NT2/D1 (cell line): Measurements from ENCODE around the gene BGN.

Source experiments
- SUZ12 ChIP-seq: IDR thresholded peaks from 2 replicates; pipeline ENCODE4 v1.6.1; 2011; ENCODE audit not compliant: insufficient read length, insufficient read depth; ENCODE audit errors: extremely low read depth
- YY1 ChIP-seq: IDR thresholded peaks from 2 replicates; pipeline ENCODE4 v1.6.1; 2011; ENCODE audit not compliant: insufficient read length, insufficient read depth
- ZNF274 ChIP-seq: IDR thresholded peaks from 2 replicates; pipeline ENCODE4 v1.6.1; 2011; ENCODE audit warnings: mild to moderate bottlenecking, low read depth, low read length

DNA sequence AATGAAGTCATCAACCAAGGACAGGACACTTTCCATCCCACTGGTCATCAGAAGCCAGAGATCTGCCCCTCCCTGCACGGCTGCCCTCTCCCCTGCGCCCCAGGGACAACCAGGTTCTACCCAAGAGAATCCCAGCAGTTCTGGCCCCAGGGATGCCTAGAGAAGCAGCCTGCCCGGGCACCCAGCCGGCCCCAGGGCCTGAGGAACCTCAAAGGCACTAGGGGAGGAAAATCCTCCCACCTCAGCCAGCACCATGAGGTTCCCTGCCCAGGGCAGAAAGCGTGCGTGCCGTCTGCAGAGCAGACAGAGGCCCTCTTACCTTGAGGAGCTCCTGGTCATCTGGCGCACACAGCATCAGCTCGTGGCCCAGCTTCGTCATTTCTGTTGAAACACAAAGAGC is 32.5 kb upstream of the BGN start:
- TF ChIP-seq ZNF274 (no peak), YY1 (no peak), SUZ12 (no peak)
